IPS-18c (cell line): ENCODE data around the gene ALOX5.
"Not testable (repeated sequence)": the region's sequence is repeated elsewhere in the genome, so short reads cannot be mapped to it uniquely, and the experiment has no call there.

Experiments
- H3K4me3 ChIP-seq: 2 replicates; pipeline ENCODE4 v1.7.0; 2013; ENCODE audit warnings: low read depth, mild to moderate bottlenecking, low read length, moderate library complexity; ENCODE audit not compliant: insufficient read depth
- H3K9me3 ChIP-seq: one replicate; pipeline ENCODE4 v1.6.1; 2013; ENCODE audit warnings: mild to moderate bottlenecking, low read length, moderate library complexity; ENCODE audit not compliant: control insufficient read depth, insufficient read depth

The ALOX5 gene

GRCh38 chr10:45387096-45387893 is 13.3 kb downstream of the ALOX5 start:
- Histone ChIP-seq H3K4me3 (no peak overlapping the region), H3K9me3 (peaks cover 3% of the 10 kb centered on the region)

- H3K4me3 ChIP-seq, H3K9me3 ChIP-seq: not testable (repeated sequence)
These were observed 15.7 kb downstream of the ALOX5 start for GRCh38 chr10:45389671-45390070.

- H3K9me3 ChIP-seq, H3K4me3 ChIP-seq: not testable (repeated sequence)
These were observed 17.6 kb downstream of the ALOX5 start for GRCh38 chr10:45391636-45392035.

- Histone ChIP-seq H3K9me3 (peaks cover 2% of the 10 kb centered on the region), H3K4me3 (no peak overlapping the region)
These were observed 21.5 kb downstream of the ALOX5 start for GRCh38 chr10:45395554-45395953.

GRCh38 chr10:45398595-45398994 is 24.6 kb downstream of the ALOX5 start:
- no peak overlapping the region for H3K4me3 ChIP-seq
- peaks cover 2% of the 10 kb centered on the region for H3K9me3 ChIP-seq

GRCh38 chr10:45399113-45399512 is 25.1 kb downstream of the ALOX5 start:
- Histone ChIP-seq H3K4me3 (no peak overlapping the region), H3K9me3 (peaks cover 2% of the 10 kb centered on the region)

GRCh38 chr10:45403151-45403550 is 29.1 kb downstream of the ALOX5 start:
- H3K4me3 ChIP-seq, result no peak overlapping the region
- H3K9me3 ChIP-seq, result no peaks in the 10 kb centered on the region

GRCh38 chr10:45404087-45404769 is 30.2 kb downstream of the ALOX5 start:
- Histone ChIP-seq H3K9me3 (no peaks in the 10 kb centered on the region), H3K4me3 (no peak overlapping the region)

GRCh38 chr10:45404770-45405120 is 30.7 kb downstream of the ALOX5 start:
- Histone ChIP-seq H3K4me3 (no peak overlapping the region), H3K9me3 (no peaks in the 10 kb centered on the region)

- H3K9me3 ChIP-seq, result peaks cover 3% of the 10 kb centered on the region
- H3K4me3 ChIP-seq, result no peak overlapping the region
These were observed 33.5 kb downstream of the ALOX5 start for GRCh38 chr10:45407542-45407941.

- Histone ChIP-seq H3K9me3 (peaks cover 3% of the 10 kb centered on the region), H3K4me3 (no peak overlapping the region)
These were observed 34.7 kb downstream of the ALOX5 start for GRCh38 chr10:45408421-45409319.

- H3K9me3 ChIP-seq, H3K4me3 ChIP-seq: not testable (repeated sequence)
These were observed 35.3 kb downstream of the ALOX5 start for GRCh38 chr10:45409347-45409746.

GRCh38 chr10:45409782-45410181 is 35.8 kb downstream of the ALOX5 start:
- no peak overlapping the region for H3K4me3 ChIP-seq
- H3K9me3 ChIP-seq, result peaks cover 3% of the 10 kb centered on the region

- H3K9me3 ChIP-seq, result peaks cover 3% of the 10 kb centered on the region
- no peak overlapping the region for H3K4me3 ChIP-seq
These were observed 36.4 kb downstream of the ALOX5 start for GRCh38 chr10:45410489-45410806.

GRCh38 chr10:45410807-45411606 is 37.0 kb downstream of the ALOX5 start:
- Histone ChIP-seq H3K9me3 (peaks cover 3% of the 10 kb centered on the region), H3K4me3 (no peak overlapping the region)

GRCh38 chr10:45411607-45411940 is 37.6 kb downstream of the ALOX5 start:
- peaks cover 3% of the 10 kb centered on the region for H3K9me3 ChIP-seq

GRCh38 chr10:45415062-45415461 is 41.0 kb downstream of the ALOX5 start:
- not testable (repeated sequence) for H3K9me3 ChIP-seq, H3K4me3 ChIP-seq

More at GRCh38 chr10:45411607-45411940, 37.6 kb downstream of the ALOX5 start:
- no peak overlapping the region for H3K4me3 ChIP-seq
